Brain pericyte (primary cell): Measurements from ENCODE around the gene NSG2.

Source experiments
- DNase-seq: peaks from one replicate; pipeline ENCODE4 v3.0.0-alpha.2; 2012; ENCODE audit warnings: low read depth, low spot score

Gene NSG2

GRCh38 chr5:174149989-174150388, 104.5 kb downstream of the NSG2 start:
- no peak for DNase-seq

GRCh38 chr5:174151599-174152181, 106.2 kb downstream of the NSG2 start:
- DNase-seq = no peak

- no peak for DNase-seq
Measured at GRCh38 chr5:174154559-174154958, 109.1 kb downstream of the NSG2 start.

- no peak for DNase-seq
Measured at GRCh38 chr5:174155281-174155680, 109.8 kb downstream of the NSG2 start.

- DNase-seq = no peak
Measured at GRCh38 chr5:174155706-174156105, 110.2 kb downstream of the NSG2 start.

- no peak for DNase-seq
Measured at GRCh38 chr5:174157048-174157447, 111.5 kb downstream of the NSG2 start.
